GM12872 (cell line): ENCODE results near the gene HNF1A.

Experiments used
- TF ChIP-seq, protein P1 (sequence below): IDR thresholded peaks from 3 replicates; pipeline ENCODE4 v1.5.1; 2011; ENCODE audit warnings: low read depth, mild to moderate bottlenecking, low read length, moderate library complexity; ENCODE audit not compliant: insufficient read depth

The HNF1A gene

GRCh38 chr12:120972870-120973543 is 5.3 kb upstream of the HNF1A start:
- TF ChIP-seq, protein P1, sequence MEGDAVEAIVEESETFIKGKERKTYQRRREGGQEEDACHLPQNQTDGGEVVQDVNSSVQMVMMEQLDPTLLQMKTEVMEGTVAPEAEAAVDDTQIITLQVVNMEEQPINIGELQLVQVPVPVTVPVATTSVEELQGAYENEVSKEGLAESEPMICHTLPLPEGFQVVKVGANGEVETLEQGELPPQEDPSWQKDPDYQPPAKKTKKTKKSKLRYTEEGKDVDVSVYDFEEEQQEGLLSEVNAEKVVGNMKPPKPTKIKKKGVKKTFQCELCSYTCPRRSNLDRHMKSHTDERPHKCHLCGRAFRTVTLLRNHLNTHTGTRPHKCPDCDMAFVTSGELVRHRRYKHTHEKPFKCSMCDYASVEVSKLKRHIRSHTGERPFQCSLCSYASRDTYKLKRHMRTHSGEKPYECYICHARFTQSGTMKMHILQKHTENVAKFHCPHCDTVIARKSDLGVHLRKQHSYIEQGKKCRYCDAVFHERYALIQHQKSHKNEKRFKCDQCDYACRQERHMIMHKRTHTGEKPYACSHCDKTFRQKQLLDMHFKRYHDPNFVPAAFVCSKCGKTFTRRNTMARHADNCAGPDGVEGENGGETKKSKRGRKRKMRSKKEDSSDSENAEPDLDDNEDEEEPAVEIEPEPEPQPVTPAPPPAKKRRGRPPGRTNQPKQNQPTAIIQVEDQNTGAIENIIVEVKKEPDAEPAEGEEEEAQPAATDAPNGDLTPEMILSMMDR, result no peak

- TF ChIP-seq, protein P1, result no peak
Observed at GRCh38 chr12:120977531-120978295, 630 bp upstream of the HNF1A start.

GRCh38 chr12:120979220-120979861 is 998 bp downstream of the HNF1A start:
- TF ChIP-seq, protein P1, result no peak

GRCh38 chr12:120979862-120980696 is 1.7 kb downstream of the HNF1A start:
- TF ChIP-seq, protein P1, result no peak

- TF ChIP-seq, protein P1, result no peak
Observed at GRCh38 chr12:120980800-120981368, 2.5 kb downstream of the HNF1A start.

GRCh38 chr12:120981407-120981941 is 3.1 kb downstream of the HNF1A start:
- TF ChIP-seq, protein P1, result no peak
